ENCODE data around the gene PIGS.
A peak's percentile ranks its signal among the peaks of the same experiment; 100 is the strongest.
"Not testable (repeated sequence)": the region's sequence is repeated elsewhere in the genome, so short reads cannot be mapped to it uniquely, and the experiment has no call there.

PIGS gene

DNA sequence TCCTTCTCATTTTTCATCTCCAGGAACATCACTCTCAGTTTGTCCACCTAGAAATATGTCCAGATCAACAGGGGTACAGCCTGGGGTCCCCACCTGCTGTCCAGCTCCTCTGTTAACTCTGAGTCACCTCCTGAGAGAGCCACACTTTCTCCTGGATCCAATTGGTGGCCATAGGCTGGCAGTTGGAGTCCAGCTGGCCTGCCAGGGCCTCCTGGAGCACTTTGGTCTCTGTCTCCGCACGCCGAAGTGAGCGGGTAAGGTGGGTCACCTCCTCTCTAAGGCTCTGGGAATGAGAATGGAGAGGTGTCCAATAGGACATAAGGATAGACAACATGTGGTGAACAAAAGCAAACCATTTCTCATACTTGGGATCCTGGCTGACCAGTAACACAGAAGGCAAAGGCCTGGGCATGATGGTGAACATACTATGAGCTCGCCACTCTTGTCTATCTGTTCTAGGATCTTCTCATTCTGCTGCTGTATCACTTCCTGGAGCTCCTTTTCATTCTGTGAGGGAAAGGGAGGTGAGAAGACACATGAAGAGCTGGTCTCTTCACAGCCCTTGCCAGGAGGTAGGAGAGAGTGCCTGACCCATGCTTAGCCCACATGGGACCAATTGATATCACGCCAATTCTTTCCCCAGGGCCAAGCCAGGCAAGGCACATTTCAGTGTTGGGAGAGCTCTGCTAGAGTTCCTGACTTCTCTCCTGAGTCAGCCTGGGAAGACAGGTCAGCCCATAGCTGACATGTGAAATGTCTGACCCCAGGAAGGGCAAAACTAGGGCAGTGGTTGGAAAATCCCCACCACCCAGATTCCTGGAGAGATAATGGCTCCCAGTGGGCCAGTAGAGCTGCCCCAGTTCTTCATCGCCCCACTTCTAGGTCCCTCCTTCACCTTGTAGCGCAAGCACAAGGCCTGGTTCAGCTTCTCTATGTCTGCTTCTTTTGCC lies 7.2 kb upstream of the PIGS start:
- no peak for DNase-seq (ENCODE audit: low read depth in 3 of 3)

DNA sequence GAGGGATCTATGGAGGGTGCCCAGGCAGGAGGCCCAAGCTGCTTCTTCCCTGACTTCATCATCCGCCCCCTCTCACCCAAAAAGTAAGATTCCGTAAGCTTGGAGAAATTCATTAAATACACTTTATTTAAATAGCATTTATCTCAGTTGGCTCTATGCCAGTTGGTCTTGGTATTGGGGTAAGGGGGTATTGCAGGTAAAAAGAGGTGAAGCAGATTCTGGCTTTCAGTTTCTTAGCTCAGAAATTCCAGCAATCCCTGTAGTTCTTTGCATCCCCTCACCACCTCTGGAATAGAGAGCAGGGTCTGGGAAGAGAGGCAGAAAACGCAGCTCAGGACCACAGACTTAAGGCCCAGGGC lies 6.1 kb upstream of the PIGS start:
- DNase-seq (ENCODE audit: low read depth in 3 of 3) = no peak

DNA sequence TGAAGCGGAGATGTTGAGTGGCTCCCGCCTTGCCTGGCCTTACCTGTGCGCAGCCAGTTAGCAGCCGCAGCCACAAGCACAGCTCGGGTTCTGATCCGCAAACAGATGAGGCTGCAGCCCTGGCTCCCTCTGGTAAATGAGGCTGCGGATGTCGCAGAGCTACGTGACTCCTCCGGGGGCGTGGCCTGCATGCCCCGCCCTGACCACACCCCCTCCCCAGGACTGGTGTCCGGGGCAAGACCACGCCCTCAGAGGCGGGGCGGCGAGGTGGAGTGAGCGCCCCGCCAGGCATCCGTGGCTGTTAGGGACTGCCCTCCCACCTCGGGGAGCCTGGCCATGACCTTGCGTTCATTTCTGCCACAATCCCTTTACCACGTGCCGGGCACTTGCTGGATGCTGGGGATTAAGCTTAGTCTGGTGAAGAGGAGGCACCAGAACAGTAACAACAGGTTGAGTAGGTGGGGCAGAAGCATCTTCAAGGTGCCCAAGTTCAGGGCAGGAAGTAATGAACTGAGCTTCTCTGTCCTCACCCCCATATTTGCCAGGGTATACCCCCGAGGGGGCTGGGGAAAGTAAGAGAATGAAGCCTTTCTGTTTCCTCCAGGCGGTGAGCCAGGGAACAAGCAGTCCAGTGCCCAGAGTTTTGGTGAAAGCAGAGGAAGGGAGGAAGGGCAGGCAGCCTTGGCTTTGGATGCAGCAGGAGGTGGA lies 5.6 kb upstream of the PIGS start, which contains the start of gene ALDOC:
Gene ALDOC (minus strand): TSS at position 138 of the 708 bp plus-strand sequence. CDS start 1,363 bp downstream, outside the sequence.
- peak; percentile 92 to 99 (median 92) for DNase-seq (ENCODE audit: low read depth in 3 of 3)

DNA sequence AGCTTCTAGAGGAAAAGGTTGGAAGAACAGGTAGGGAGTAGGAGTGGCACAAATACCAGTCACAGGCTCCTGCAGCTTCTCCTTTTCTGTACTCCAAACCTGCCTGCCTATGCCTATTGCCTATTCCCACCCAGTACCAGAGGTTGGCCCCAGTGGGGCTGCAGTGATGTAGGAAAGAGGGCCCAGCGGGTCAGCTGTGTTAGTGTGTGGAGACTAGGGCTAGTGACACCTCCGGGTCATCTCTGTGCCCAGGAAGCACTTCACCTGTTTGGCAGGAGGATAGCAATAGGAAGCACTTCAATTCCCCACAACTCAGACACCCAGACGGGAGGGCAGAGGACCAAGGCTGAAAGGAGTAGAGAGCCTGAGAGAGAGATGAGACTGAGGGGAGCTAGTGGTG lies 4.7 kb upstream of the PIGS start:
- not testable (repeated sequence) for DNase-seq (ENCODE audit: low read depth in 3 of 3)

DNA sequence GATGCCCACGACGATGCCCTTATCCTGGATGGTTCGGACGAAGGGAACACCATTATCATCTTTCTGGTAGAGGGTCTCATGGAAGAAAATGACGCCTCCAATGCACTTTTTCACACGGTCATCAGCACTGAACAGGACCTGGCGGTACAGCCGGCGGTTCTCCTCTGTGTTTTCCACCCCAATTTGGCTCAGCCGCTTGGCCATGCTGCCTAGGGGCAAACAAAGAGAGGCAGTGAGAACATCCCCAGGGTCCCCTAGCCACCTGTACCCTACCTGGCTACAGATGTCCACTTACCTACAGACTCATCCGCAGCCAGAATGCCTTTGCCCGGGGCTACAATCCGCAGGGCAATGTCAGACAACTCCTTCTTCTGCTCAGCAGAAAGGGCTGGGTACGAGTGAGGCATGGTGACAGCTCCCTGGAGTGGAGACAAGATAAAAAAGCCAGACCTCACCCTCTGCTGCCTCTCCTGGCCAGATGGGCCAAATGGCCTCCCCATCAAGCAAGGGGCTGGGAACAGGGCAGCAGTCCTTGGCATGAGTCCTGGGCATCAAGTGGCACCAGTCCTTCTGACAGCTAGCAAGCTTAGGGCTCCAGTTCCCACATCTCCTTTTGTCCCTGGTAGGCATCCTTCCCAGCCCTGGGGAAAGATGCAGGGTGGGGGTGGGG lies 3.9 kb upstream of the PIGS start:
- no peak for DNase-seq (ENCODE audit: low read depth in 3 of 3)

DNA sequence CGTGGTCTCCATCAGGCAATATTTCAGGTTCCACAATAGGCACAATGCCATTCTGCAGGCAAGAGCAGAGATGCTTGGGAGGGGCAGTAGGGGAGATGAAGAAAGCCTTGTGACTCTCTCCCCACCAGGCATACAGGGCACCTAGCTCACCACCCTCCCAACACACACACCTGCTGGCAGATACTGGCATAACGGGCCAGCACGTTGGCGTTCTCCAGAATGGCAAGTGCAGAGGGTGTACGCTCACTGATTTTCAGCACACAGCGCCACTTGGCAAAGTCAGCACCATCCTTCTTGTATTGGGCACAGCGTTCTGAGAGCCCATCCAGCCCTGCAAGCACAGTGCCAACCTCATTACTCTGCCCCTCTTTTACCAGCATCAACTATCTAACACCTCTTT lies 3.2 kb upstream of the PIGS start:
- no peak for DNase-seq (ENCODE audit: low read depth in 3 of 3)

DNA sequence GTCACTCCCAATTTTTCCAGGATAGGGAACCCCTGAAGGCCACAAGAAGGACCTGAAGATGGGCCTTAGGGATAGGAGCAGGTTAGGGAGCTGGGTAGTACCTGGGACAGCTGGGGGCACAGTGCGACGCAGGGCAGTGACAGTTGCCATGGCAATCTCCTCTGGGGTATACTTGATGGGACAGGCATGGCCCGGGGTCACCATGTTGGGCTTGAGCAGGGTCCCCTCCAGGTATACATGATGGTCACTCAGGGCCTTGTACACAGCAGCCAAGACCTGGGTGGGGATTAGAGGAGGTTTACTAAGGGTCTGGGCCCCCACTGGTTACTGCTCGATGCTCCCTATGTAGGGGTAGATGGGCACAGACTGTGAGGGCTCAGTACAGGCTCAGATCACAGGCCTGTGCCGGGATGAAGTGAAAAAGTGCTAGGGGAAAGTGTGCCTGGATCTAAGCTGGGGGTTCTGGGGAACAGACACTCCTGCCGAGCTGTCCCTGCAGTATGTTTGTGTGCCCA lies 2.7 kb upstream of the PIGS start:
- DNase-seq (ENCODE audit: low read depth in 3 of 3) = no peak

DNA sequence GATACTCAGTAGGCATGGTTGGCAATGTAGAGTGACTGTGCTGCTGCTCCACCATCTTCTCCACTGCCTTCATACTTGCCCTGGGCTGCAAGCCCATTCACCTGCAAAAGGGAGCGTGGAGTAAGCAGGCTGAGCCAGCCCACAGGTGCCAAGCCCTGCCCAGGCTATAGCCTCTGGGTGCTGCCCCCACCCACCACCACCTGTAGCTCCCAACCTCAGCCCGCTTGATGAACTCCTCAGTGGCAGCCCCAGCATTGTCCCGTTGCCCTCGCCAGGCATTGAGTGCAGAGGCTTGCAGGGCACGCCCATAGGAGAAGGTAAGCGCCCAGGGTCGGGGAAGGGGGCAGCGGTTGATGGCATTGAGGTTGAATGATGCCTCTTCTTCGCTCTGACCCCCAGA lies 2.2 kb upstream of the PIGS start:
- no peak for DNase-seq (ENCODE audit: low read depth in 3 of 3)

DNA sequence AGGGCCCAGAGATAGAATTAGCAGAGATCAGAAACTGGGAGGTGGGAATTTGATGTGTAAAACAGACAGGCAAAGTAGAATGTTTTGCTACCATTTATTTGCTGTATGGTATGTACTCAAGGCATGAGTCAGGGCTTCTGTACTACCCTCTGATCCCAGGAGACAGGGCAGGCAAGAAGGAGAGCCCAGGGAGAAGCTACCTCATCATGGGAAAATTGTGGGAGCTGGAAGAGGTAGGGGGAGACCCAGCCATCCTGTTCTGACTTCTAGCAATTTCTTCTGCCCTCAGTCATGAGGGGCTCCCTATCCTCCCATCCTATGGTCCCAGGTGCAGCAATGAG lies 1.7 kb upstream of the PIGS start:
- DNase-seq (ENCODE audit: low read depth in 3 of 3) = no peak

DNA sequence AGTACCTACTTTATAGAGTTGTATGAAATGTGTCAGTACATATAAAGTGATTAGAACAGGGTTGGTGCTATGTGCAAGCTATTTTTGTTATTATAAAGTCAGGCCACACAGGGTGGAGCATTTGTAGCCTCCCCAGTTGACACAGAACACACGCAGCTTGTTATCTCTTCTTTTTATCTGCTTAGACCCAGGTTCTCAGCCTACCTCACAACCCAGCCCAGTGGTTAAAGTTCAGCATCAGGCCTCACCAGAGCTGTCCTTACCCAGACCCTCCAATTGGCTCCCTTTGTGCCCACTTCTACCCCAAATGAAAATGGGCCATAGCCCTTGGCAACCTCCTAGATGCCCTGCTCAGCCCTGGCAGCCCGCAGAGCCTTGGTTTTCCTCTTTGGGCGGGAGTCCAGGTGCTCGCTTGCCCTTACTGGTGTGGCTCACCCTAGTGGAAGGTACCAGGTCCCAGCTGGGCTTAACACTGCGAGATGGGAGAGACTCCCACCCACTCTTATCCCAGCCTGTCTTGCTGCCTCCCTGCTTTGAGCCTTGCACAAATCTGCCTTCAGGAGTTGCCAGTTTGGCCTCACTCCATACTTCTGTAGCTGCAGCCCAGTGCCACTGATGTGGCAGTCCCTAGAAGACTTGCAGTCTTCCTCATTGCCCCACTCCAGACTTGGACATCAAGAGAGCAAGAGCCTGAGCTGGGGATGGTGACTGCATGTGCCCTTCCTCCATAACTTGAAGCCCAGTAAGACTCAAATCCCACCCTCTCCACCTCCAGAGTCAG lies 1.1 kb upstream of the PIGS start:
- no peak for DNase-seq (ENCODE audit: low read depth in 3 of 3)

DNA sequence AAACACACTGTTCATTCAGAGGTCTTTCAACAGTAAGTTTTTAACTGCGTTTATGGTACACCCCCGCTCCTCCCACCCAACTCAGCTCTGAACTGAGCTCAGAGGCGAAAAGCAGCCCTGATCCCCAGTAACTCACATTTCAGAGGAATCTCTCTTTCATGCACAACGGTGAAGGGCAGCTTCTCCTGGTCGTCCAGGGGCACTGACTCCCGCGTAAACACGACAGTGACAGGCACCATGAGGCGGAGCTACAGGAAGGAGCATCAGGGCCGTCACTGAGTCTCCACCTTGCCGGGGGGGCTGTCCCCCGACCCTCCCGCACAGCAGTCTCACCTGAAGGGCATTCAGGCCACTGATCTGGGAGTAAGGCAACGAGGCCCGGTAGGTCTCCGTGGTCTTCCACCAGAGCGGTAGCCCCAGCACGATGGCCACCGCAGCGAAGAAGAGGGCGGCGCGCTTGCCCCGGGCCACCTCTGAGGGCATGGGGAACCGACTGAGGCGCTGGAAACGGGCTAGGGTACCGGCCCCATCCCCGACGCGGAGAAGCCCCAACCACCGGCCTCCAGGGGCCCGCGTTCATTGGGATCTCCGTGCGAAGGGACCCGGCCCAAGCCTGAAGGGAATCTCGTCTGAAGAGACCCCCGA lies 486 bp downstream of the PIGS start:
- DNase-seq (ENCODE audit: low read depth in 3 of 3) = peak in 1 of 3 experiments; percentile 50

DNA sequence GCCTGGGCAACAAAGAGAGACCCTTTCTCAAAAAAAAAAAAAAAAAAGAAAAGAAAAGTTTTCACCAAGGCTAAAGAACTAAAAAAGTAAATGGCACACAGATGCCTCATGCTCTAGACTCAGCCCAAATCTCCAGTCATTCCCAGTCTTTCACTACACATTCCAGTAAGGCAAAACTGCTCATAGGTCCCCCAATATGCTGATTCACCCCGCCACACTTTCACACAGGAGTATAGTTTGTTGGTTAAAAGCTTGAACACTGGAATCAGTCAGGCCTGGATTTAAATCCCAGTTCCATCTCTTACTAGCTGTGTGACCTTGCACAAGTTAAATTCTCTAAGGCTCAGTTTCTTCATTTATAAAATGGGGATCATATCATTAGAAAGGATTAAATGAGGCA lies 1.9 kb downstream of the PIGS start:
- no peak for DNase-seq (ENCODE audit: low read depth in 3 of 3)

DNA sequence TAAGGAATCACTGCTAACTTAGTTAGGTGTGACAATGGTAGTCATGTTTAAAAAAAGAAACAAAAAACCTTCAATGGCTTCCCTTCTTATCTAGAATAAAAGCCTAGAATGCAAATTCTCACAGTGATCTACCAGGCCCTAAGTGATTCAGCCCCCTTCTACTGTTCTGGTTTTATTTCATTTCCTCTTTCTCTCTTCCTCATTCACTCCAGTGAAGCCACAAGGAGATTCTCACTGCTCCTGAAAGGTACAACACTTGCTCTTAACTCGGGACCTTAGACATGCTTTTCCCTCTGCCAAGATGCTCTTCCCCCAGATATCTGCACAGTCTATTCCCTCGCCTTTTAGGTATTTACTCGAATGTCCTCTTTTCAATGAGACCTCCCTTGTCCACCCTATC lies 3.7 kb downstream of the PIGS start:
- no peak for DNase-seq (ENCODE audit: low read depth in 3 of 3)

DNA sequence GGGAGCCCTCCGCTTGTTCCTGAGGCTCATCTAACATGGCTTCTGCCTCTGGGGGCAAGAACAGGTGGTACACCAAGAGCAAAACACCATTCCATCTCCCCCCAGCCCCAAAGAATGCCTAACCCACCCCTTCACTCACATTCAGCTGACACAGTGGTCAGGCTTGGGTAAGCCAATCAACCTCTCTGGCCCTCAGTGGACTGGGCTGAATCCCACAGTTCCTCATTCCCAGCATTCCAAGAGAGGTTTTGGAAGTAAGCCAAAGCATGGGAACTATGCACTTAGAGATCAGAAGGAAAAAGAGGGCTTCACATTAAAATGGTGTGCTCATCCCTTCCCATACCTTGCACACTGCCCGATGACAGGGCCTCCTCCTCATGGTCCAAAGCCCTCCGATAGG lies 7.8 kb downstream of the PIGS start:
- DNase-seq (ENCODE audit: low read depth in 3 of 3) = no peak

DNA sequence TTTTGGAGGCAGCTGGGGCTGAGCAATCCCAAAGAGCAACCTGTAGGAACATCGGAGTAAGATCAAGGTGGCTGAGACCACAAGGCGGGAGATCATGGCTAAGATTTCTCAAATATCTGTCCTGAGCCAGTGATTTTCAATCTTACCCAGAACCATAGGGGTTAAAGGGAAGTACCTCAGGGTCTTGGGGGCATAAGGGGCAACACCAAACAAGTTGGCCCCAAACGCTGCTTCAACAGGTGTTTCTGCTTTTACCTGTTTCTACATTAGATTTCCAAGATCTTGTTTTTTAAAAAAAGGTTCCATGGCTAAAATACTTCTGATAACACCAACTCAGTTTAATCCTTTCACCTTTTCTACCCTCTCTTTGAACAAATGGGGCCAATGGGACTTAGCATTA lies 16.3 kb downstream of the PIGS start:
- DNase-seq (ENCODE audit: low read depth in 3 of 3) = no peak

DNA sequence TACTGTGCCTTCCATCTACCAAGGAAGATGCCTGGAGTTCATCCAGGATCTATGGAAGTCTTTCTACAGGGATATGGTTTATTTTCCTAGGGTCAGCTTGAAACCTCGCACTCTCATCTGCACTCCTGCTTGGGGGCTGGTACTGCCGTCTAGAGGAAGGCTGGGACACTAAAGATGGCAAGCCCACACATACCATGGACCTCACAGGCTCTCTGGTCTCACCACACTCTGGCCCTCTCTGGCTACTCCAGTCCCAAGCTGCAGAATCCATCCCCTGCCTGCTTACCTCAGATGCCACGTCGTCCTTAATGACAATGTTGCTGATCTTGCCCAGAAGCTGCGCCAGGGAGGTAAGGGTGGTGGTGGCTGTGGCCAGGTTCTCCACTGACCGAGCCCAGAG lies 16.8 kb downstream of the PIGS start:
- no peak for DNase-seq (ENCODE audit: low read depth in 3 of 3)

DNA sequence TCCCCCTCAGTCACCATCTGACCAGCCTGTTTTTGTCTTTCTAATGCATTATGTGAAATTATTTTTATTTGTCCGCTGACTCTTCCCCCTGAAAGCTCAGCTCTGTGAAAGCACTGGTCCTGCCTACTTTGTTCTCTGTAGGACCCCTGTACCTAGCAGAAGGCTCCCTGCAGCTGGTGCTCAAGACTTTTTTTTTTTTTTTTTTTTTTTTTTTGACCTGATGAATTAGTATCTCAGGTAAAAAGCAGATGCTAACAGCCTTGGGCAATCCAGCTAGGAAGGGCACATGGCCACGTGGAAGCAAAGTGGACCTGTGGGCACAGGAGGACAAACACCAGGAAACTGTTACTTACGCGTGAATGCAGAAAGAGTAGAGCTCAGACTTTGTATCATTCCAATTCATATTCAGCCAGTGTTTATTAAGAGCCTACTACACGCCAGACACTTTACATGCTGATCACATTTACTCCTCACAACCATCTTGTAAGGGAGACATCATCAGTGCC lies 18.3 kb downstream of the PIGS start:
- DNase-seq (ENCODE audit: low read depth in 3 of 3) = no peak

DNA sequence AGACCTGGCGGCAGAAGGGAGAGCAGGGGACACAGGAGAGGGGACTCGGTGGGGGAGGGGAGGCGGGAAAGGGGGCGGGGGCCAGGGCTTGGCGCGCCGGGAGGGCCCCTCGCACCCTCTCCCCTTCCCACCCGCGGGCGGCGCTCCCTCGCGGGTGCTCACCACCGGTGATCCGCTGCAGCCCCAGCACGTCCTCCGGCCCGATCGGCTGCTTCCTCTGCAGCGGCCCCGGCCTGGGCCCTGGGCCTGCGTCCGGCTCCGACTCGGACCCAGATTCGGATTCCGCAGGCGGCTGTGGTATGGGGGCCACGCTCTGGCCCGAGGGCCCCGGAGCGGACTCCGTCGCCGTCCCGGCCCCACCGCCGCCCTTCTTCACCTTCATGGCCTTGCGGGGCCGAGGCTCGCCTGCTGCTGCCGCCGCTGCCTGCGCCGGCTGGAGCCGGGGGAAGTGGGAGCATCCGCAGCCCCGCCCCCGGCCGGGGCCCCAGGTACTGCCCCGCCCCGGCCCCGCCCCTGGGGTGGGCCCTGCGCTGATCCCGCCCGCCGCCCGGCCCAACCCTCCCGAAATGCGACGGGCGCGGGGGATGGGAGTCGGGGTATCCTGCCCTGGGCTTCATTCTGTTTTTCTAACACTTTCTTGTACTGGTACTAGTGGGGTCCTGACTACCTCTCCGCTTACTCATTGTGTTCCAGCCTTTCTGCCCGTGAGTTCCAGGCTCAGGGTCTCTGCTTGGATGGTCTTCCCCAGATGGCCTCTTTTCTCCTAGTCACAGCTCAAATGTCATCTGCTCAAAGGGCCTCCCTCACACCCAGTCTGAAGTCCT lies 18.9 kb downstream of the PIGS start, which contains the start of gene UNC119:
Gene UNC119 (minus strand): TSS at position 449 of the 824 bp plus-strand sequence. CDS start 67 bp downstream, at position 382.
- peak; percentile 53 to 78 (median 55) for DNase-seq (ENCODE audit: low read depth in 3 of 3)

DNA sequence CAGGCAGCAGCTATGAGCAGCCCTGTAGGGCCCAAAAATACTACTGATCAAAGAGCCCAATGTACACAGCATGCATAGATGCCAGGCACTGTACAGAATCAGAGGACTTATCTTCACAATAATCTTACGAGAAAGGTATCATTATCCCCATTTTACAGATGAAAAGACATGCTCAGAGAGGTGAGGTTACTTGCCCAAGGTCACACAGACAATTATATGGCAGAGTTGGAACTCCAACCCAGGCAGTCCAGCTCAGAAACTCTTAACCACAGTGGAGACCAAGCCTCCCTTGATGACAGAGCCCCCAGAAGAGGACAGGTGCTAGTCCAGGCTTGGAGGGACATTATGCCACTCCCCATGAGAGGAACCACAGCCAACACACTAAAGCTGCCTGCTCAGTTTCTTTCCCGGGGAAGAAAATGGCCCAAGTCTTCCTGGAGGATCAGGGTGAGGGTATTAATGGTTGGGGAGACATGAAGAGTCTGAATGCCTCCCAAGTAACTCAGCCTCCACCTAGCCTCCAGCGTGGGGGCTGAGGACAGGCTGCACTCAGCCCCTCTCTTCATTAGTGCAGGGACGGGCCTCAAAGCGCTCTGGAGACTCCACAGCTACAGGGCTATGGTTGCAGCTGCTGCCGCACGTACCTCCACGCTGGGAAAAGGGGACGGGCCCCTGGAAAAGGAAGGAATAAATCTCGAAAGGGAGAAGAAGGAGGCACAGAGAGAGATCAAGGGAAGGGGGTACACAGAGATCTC lies 19.7 kb downstream of the PIGS start:
- DNase-seq (ENCODE audit: low read depth in 3 of 3) = no peak

All from stimulated activated CD4-positive, alpha-beta T cell treated with anti-CD3 and anti-CD28 coated beads, TNF-alpha, amount 100 ng/mL, for 24 hours (primary cell).